Retina (tissue), 1 donor: ENCODE data around the gene SGPP2.
"Not testable (repeated sequence)": the region's sequence is repeated elsewhere in the genome, so short reads cannot be mapped to it uniquely, and the experiment has no call there.

Source experiments
- DNase-seq: peaks from one replicate; pipeline ENCODE4 v3.0.0-alpha.2; 2016

The SGPP2 gene

DNA sequence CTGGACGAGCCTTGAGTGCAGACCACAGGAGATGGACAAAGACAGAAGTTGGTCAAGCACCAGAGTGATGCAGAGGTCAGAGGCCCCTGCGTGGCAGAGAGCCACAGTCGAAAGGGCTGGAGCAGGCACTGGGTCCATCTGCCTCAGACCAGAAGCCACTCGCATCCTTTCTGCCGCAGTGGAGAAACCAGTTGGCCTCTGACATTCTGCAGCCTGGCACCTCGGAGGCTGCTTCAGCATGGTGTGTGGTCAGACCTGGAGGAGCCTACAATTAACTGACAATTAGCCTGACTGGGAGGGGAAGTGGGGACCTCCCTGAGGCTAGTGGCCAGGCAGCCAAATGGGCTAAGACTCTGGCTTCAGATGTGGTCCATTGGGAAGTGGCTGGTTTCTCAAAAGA, 111.1 kb downstream of the SGPP2 start:
- peak; percentile 41 for DNase-seq

DNA sequence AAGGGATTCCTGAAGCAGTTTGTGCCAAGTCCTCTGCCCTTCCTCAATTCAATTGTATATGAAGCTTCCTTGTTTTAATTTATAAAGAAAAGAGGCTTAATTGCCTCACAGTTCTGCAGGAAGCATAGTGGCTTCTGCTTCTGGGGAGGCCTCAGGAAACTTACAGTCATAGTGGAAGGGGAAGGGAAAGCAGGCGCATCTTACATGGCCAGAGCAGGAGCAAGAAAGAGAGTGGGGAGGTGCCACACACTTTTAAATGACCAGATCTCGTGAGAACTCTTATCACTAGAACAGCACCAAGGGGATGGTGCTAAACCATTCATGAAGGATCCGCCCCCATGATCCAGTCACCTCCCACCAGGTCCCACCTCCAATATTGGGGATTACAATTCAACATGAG, 114.2 kb downstream of the SGPP2 start:
- no peak for DNase-seq

DNA sequence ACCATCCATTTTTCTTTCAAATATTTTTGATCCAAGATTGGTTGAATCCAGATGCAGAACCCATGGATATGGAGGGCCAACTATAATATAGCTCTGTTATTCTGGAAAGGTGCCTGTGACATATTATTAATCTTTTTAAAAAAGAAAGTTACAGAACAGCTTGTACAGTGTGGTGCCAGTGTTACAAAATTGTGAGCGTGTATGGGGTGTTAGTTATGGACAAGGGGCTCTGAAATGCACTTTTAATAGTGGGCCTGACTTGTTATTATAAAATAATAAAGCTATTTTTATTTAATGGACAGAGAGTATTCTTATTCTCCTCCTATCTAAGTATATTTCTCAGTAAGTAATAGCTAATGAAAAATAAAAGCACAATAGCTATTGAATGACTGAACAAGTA, 120.3 kb downstream of the SGPP2 start:
- no peak for DNase-seq

DNA sequence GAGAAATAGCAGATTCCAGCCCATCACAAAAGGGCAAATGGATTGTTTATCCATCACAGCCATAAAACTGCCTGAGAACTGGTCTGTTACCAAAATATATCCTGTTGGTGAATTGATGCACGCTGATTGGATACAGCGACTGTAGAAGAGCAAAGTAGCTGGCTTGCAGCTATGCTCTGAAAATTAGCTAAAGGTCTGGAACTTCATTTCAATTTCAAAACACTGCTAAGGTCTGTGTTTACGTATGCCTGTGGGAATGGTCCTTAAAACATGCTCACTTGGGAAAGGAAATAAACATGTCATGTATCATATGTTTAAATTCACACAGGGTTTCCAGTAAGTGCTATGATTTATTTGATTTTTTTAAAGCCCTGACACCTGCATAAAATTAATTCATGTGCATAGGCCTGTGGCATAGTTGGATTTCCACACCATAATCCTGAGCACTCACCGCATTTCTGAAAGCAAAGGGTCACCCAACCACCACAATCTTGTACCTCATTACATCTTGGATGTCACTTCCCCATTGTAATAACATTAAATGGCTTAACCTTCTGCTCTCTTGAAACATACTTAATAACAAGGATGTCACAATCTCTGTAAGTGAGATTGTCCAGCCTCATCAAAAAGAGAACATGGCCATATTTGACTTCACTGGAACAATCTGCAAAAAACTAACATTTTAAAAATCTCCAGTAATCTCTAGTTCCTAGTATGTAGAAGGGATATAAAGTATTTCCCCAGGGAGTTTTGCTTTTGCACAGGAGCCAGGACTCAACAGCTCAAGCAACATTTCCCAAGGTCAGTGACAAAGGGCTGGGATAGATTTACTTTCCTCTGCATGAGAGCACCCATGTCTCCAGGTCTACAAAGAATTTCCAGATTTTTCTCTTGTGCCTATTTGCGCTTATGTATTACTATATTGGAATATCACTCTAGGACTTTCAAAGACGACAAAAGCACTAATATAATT, 121.8 kb downstream of the SGPP2 start:
- no peak for DNase-seq

DNA sequence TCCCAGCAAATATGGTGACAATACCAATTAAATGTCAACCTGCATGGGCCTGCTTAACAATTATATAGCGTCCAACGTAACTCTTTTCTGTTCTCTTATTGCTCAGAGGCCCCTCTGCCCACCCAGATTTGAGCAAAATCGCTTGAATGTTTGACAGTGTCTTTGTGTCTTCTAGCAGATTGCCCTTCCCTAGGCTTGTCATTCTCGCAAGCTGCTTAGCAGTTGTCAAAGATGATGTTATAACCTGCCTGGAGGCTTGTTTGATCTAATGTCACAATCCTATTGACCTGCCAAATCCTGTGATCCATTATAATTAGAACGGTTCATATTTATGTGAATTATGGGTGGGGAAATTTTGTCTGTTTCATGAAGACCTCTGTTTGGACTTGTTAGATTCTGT, 122.7 kb downstream of the SGPP2 start:
- DNase-seq: peak; percentile 28

DNA sequence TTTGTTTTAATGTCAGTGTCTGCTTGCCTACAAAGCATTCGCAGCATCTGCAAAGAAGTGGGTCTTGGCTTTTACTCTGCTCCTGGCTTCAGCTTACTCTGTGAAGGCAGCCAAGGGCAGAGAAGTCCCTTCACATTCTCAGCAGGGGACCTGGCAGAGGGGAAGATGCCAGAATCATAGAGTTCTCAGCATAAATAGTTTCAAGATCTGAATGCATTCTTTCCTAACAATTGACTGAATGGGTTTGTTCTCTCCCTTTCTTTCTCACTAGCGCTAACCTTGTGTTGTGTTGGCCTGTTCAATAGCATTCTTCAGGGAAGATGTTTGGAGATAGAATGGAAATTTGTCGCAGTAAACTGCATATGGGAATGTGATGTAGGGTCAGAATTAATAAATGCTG, 124.6 kb downstream of the SGPP2 start:
- DNase-seq: peak; percentile 25

DNA sequence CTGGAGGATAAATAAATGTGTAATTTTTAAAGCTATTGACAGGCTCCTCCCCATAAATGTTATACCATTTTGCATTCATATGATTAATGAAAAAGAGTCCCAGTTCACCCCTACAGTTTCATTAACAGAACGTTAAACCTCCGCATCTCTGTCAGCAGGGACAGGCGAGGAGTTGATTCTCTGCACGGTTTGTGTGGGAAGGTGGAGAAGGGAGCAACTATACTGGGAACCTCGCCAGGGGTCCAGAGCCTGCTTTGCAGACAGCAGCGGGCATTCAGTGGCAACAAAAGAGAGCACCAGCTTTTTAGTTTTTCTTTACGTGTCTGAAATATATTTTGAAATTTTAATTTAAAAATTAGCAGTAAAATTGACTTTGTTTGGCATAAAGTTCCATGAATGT, 130.2 kb downstream of the SGPP2 start:
- no peak for DNase-seq

DNA sequence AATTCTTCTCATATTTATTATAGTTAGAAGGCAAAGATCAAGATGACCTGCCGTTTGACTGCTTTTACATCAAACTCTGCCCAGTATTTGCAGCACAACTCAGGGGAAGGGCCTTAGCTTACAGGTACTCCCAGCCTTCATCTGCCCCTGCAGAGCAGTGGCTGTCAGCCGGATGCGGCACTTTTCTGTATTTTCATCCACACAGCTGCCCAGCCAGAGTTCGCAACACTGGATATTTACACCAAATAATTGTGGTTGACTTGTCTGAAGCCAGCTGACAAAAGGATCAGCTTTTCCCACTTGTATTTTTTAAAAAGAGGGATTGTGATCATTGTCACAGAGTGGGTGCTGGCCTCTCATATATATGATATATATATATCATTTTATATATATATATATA, 136.8 kb downstream of the SGPP2 start:
- no peak for DNase-seq

DNA sequence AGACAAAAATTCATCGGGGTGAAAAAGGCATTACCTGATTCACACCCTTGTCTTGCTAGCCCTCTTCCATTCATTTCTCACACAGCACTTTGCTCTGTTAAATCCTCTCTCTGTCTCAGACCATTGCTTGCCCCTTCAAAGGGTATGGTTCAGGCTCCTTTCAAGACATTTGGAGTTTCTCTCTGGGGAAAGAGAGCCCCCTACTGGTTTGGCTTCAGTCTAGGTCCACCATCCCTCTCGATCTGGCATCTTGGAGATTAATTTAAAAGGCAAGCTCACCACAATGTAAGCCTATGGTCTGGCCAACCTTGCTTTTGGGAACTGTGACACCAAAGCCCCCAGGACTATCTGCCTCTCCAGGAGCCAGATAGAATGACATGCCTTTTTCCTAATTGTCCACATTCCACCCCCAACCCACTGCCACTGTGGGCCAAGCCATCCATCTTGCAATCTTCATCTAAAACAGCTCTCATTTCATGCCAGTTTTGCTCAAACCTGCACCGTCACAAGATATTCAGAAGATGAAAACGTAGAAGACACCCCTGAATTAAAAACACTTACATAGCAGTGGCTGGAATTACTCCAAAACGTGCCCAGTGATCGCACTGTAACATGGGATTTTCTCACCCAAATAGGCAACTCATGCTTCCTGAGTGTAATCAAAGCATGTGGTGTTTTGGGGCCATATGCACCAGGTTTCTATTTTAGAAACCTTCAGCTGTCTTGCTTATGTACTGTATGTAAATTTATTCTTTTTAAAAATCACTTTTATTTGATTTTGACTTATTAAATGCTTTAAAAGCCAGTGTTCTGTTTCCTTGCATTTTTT, 137.7 kb downstream of the SGPP2 start:
- peak; percentile 68 for DNase-seq

DNA sequence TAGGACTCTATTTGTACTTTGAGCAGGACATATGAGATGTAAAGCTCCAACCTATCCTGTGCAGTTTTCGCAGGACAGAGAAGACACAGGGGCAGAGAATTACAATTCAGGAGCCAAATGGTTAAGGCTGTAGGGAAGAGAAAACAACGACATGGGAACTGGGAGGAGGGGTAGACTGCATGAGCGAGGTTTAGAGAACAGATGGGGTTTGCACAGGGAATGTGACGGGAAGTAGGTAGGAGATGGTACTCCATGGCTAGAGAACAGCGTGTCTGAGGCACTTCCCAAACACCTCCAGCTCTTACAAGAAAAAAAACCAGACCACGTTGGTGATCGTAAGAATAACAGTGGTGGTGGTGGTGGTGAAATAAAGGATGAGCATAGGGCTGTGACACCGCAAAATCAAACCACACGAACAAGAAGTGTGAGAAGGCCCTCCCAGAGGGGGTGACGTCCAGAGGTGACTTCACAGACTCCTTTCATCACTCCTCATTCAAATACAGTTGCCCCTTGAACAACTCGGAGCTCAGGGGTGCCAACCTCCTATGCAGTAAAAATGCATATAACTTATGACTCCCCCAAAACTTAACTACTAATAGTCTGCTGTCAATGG, 138.9 kb downstream of the SGPP2 start:
- no peak for DNase-seq

DNA sequence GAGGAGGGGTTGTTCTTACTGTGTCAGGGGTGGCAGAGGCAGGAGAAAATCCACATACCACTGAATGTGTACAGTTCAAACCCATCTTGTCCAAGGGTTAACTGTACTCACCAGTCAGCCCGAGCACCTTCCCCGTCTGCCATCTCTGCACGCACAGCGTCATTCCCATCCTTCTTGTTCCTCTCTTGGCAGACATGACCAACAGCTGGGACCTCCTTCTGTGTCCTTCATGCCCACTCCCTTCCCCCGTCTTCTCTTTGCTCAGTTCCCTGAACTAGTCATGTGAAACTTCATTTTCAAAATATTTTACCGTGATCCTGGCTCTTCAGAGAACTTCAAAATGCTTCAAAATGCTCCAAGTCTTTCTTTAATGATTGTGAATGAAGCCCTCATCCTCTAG, 139.6 kb downstream of the SGPP2 start:
- DNase-seq: no peak

DNA sequence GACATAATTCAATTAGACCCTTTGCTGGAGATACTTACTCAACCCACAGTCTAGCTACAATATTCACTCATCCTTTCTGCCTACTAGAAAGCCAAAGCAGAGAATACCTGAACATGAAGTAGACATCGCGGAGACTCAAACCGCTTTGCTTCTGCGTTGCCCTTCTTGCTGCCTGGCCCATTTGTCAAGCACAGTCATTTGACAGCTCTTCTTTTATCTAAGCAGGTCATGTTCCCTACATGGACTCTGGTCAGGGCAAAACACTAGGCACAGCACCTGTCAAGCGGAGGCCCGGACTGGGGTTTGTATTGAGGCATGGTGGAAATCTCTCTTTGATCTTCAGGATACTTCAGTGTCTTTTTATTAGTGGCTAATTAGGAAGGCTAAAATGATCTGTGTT, 141.9 kb downstream of the SGPP2 start:
- DNase-seq: no peak

DNA sequence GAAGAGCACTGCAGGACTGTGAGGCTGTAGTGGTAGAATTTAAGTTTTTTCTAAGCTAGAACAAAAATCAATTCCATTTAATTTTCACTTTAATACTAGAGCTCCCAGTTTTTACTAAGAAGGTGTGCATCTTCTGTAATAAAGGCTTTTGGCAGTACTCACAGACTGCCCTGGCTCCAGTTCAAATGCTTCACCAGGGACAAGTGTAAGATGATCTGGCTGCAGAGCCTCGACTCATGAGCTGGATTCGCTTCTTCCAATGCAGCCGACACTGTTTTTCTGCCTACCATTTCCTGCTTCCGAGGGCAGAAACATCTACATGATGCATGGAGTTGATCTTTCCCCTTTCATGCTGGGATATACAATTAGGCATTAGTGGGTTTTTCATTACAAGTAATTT, 144.5 kb downstream of the SGPP2 start:
- no peak for DNase-seq

DNA sequence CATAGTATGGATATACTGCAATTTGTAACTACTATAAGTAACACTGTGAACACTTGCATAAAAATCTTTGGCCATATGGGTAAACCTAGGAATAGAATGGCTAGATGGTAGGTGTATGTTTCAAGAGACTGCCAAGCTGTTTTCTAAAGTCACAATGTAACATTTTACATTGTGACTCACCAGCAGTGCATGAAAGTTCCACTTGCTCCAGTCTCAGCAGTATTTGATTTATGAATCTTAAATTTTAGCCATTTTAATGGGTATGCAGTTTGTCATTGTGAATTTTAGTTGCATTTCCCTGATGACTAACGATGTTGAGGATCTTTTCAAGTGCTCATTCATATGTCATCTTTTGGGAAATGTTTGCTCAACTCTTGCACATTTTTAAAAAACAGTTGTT, 145.5 kb downstream of the SGPP2 start:
- DNase-seq: no peak

DNA sequence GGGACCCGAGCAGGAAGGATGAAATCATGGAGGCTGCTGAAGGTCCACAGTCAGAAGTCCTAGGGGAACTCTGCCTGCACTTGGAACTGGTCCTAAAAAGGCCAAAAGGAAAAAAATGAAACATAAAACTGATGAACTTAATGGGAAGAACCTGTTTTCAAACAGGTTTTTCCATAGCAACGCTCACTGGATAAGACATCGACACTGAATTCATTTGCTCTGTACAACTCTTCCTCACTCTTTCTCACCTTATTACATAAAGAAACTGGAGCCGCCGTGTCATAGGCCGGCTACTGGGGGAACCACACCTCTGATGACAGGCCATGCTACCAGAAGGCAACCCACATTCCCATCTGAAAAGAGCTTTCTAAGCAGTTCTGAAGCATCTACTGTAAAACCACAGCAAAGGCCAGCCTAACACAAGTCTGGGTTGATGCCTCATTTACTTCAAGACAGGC, 147.9 kb downstream of the SGPP2 start:
- no peak for DNase-seq

DNA sequence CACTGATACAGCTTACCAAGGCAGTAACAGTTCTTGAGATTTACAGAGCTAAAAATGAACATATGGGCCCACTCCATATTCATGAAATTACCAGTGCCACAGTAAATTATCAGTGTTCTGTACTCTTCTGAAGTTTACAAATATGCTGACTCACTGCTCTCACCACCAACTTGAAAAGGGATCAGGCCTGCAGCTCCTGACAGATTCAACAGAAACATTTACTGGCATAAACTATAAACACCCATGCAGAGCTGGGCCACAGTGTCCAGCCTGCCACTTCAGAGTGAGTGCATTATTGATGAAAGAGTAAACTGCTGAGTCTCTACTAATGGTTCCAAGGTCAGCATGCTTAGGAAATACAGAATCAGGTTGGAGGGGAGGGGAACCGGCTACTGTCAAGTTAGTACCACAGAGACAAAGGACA, 148.4 kb downstream of the SGPP2 start:
- DNase-seq: peak; percentile 19

DNA sequence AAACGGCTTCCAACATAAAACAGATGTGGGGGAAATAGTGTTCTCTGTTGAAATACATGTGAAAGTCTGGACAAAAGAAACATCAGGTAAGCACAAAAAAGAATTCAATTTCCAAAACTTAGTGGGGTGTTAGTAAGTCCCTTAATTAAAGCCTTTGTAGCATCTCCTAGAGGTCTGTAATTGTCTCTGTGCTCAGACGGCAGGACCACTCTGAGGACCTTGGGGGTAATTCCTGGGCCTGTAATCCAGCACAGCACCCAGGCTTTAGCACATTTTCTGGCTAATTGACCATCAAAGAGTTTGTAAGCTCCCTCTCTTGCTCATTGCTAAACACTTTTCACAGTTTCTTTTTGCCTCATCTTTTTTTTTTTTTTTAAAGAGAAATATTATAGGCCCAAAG, 151.3 kb downstream of the SGPP2 start:
- no peak for DNase-seq

DNA sequence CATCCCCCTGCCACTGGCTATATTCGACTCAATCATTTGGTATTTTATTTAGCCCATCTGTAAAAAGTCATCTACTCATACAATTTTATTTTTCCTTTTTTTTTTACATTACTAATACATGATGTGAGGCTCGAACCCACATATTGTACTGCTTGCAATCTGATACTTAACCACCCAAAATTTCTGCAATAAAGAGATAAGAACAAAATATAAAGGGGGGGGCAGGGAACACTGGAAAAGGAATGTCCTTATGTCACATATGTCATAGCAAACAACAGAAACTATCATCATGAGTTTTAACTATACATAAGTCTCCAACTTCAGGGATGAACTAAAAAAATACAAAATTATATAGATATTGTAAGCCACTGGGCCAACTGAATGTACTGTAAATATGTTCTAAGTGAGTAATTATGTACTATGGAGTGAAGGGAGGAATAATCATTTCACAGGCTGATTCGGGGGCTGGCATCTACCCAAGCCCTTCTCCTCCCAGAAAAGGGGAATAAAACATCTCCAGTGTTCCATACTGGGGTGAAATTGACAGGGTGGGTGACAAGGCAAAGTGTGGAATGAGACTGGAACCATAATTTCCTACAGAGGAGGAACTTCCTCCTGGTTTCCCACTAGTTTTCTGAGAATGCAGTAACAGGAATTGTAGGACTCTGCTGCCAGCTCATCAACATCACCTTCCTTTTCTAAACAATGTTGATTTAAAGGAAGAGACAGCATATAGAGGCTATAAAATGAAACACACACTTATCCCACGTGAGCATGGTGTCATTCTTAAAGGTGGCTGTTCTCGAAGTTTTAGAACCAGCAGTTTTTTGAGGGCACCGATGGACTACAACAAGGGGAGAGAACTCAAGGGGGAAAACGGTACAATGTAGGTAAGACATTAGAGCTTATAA, 152.1 kb downstream of the SGPP2 start:
- no peak for DNase-seq

DNA sequence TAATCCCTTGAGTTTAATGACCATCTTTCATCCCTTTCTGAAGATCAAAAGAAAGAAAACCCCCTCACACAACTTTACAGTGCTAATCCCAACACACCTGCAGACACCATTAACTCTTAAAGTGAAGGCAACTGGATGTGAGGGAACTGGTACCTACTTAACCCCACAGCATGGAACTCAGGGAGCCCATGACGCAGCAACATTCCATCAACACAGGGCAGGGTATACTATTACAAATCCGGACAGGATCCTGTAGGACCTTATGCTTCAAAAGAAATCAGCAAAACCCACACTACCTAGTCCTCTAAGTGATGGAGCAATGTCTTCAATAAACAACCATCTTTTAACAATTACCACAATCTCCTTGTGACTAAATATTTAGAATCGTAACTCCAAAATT, 153.0 kb downstream of the SGPP2 start:
- no peak for DNase-seq

DNA sequence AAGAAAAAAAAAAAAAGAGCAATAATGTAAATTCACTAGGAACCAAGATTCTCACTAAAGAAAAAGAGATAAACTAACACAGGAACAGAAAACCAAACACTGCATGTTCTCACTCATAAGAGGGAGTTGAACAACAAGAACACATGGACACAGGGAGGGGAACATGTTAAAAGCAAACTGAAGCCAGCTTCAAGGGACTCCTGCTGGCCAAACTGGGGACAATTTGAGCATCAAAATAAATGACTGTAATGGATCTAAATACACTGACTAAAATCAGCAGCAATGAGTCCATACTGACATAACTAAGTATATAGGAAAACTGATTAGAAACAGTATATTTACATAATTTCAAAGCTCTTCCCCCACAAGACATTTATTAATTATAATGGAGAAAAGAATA, 158.6 kb downstream of the SGPP2 start:
- DNase-seq: no peak

DNA sequence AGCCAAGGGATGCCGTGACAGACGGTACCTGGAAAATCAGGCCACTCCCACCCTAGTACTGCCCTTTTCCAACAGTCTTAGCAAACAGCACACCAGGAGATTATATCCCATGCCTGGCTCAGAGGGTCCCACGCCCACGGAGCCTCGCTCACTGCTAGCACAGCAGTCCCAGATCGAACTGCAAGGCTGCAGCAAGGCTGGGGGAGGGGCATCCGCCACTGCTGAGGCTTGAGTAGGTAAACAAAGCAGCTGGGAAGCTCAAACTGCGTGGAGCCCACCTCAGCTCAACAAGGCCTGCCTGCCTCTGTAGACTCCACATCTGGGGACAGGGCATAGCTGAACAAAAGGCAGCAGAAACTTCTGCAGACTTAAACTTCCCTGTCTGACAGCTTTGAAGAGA, 160.2 kb downstream of the SGPP2 start:
- not testable (repeated sequence) for DNase-seq

DNA sequence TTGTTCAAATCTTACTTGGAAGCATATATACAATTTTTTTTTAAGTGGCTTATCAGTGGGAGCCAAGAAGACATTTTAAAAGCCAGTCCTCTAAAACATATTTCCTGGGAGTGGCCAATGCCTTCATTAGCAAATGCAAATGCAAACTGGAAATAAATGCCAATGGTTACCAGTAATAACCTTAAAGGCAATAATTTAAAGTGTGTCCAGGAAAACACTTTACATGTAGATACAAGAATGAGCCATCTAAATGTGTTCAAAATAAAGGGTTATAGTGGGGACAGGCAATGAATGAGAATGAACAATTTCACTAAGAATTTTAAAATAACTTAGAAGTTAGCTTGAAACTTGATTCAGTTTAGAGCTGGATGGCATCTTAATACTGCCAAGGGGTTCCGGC, 167.3 kb downstream of the SGPP2 start:
- DNase-seq: no peak
